ENCODE measurements around the gene STOML1. TPM values are rescaled to one million over a fixed set of nuclear protein-coding genes. Genes with fewer than 3 reads are reported as not detected.

Gene STOML1
- total RNA-seq, 1 donor from 2014 or later: 9.7 TPM

GRCh38 chr15:73985101-73985873 is 6.8 kb downstream of the STOML1 start:
- Mint-ChIP-seq H3K4me1 (peaks cover 15% of the 10 kb centered on the region), H3K36me3 (ENCODE audit: low read depth) (no peaks in the 10 kb centered on the region), H3K27ac (ENCODE audit: unreplicated experiment) (no peak overlapping the region), H3K27me3 (ENCODE audit: low read depth) (peaks cover 3% of the 10 kb centered on the region), H3K9me3 (no peaks in the 10 kb centered on the region), H3K4me3 (no peak overlapping the region)
- TF ChIP-seq CTCF (conservative IDR thresholded peaks at IDR 0.05): no peak
- DNase-seq (ENCODE audit: low read depth, low spot score): no peak

- Mint-ChIP-seq H3K27me3 (ENCODE audit: low read depth) (peaks cover 3% of the 10 kb centered on the region), H3K4me3 (no peak overlapping the region), H3K9me3 (no peaks in the 10 kb centered on the region), H3K27ac (ENCODE audit: unreplicated experiment) (no peak overlapping the region), H3K36me3 (ENCODE audit: low read depth) (no peaks in the 10 kb centered on the region), H3K4me1 (peaks cover 15% of the 10 kb centered on the region)
- TF ChIP-seq CTCF (conservative IDR thresholded peaks at IDR 0.05): no peak
- no peak for DNase-seq (ENCODE audit: low read depth, low spot score)
Observed at GRCh38 chr15:73984208-73984979, 7.7 kb downstream of the STOML1 start.

- no peaks in the 10 kb centered on the region for H3K36me3 Mint-ChIP-seq (ENCODE audit: low read depth)
- H3K9me3 Mint-ChIP-seq: no peaks in the 10 kb centered on the region
- H3K4me3 Mint-ChIP-seq: no peak overlapping the region
- peaks cover 15% of the 10 kb centered on the region for H3K4me1 Mint-ChIP-seq
- no peak for DNase-seq (ENCODE audit: low read depth, low spot score)
- TF ChIP-seq CTCF (conservative IDR thresholded peaks at IDR 0.05): no peak
- H3K27me3 Mint-ChIP-seq (ENCODE audit: low read depth): peaks cover 6% of the 10 kb centered on the region
- H3K27ac Mint-ChIP-seq (ENCODE audit: unreplicated experiment): no peak overlapping the region
Observed at GRCh38 chr15:73983773-73984172, 8.3 kb downstream of the STOML1 start.

GRCh38 chr15:73983211-73983727 is 8.8 kb downstream of the STOML1 start:
- no peaks in the 10 kb centered on the region for H3K36me3 Mint-ChIP-seq (ENCODE audit: low read depth)
- H3K27me3 Mint-ChIP-seq (ENCODE audit: low read depth): peaks cover 8% of the 10 kb centered on the region
- no peak overlapping the region for H3K4me3 Mint-ChIP-seq
- no peak overlapping the region for H3K27ac Mint-ChIP-seq (ENCODE audit: unreplicated experiment)
- DNase-seq (ENCODE audit: low read depth, low spot score): no peak
- TF ChIP-seq CTCF (conservative IDR thresholded peaks at IDR 0.05): no peak
- H3K4me1 Mint-ChIP-seq: peaks cover 15% of the 10 kb centered on the region
- H3K9me3 Mint-ChIP-seq: no peaks in the 10 kb centered on the region

GRCh38 chr15:73982222-73982962 is 9.7 kb downstream of the STOML1 start:
- Mint-ChIP-seq H3K27me3 (ENCODE audit: low read depth) (peaks cover 10% of the 10 kb centered on the region), H3K4me1 (peaks cover 15% of the 10 kb centered on the region), H3K36me3 (ENCODE audit: low read depth) (no peaks in the 10 kb centered on the region), H3K4me3 (no peak overlapping the region), H3K9me3 (no peaks in the 10 kb centered on the region), H3K27ac (ENCODE audit: unreplicated experiment) (no peak overlapping the region)
- no peak for DNase-seq (ENCODE audit: low read depth, low spot score)
- TF ChIP-seq CTCF (conservative IDR thresholded peaks at IDR 0.05): no peak

Data from neural crest cell (in vitro differentiated cells).